Gastrocnemius medialis (tissue), 4 donors: Measurements from ENCODE around the gene IDH1.

Source experiments
- POLR2A ChIP-seq, 2 donors: fragments of 450-650 bp; IDR thresholded peaks; one replicate each; pipeline ENCODE4 v1.6.1; 2017; ENCODE audit warnings: antibody characterized with exemption in 2 of 2, mild to moderate bottlenecking in 2 of 2, moderate library complexity in 2 of 2
- TF ChIP-seq, protein P1 (sequence below), 5 experiments: fragments of 450-650 bp in 3 of 5; fragments of 200-600 bp in 2 of 5; sonication (generic) in 2 of 5; IDR thresholded peaks in 4 of 5; conservative IDR thresholded peaks in 1 of 5; 1 replicate in 4 of 5; 2 replicates in 1 of 5; pipeline ENCODE4 v1.5.1; 2016 to 2019; ENCODE audit warnings: antibody characterized with exemption in 5 of 5, mild to moderate bottlenecking in 3 of 5, moderate library complexity in 3 of 5

DNA sequence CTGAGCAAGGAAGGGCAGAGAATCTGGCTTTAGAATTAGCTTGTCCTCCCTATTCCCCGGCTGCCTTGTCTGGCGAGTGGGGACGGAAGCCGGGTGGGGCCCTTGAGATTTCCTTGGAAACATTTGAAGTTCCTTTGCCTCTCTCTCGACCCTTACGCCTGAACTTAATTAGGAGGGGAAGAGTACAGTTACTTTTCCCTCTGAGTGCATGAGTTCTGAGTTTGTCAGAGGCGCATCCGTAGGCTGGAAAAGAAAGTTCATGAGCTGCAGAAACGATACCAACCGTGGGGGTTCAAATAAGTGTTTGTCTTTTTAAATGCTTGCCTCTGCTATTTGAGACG lies 11.7 kb upstream of the IDH1 start:
- TF ChIP-seq, protein P1, sequence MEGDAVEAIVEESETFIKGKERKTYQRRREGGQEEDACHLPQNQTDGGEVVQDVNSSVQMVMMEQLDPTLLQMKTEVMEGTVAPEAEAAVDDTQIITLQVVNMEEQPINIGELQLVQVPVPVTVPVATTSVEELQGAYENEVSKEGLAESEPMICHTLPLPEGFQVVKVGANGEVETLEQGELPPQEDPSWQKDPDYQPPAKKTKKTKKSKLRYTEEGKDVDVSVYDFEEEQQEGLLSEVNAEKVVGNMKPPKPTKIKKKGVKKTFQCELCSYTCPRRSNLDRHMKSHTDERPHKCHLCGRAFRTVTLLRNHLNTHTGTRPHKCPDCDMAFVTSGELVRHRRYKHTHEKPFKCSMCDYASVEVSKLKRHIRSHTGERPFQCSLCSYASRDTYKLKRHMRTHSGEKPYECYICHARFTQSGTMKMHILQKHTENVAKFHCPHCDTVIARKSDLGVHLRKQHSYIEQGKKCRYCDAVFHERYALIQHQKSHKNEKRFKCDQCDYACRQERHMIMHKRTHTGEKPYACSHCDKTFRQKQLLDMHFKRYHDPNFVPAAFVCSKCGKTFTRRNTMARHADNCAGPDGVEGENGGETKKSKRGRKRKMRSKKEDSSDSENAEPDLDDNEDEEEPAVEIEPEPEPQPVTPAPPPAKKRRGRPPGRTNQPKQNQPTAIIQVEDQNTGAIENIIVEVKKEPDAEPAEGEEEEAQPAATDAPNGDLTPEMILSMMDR (IDR thresholded peaks at IDR 0.05 in 4 of 5, conservative IDR thresholded peaks at IDR 0.05 in 1 of 5): no peak
- TF ChIP-seq POLR2A (IDR thresholded peaks at IDR 0.05): no peak
